WTC11 (cell line): ENCODE data around the gene CLPTM1. TPM values are rescaled to one million over a fixed set of nuclear protein-coding genes. Genes with fewer than 3 reads are reported as not detected.

Experiments
- ARID4B ChIP-seq: sonication (generic); formaldehyde crosslinking; IDR thresholded peaks from 2 replicates; pipeline ENCODE4 v1.8.0; 2023; ENCODE audit warnings: missing genetic modification reagents, mild to moderate bottlenecking, borderline replicate concordance
- ATF1 ChIP-seq: sonication (generic); formaldehyde crosslinking; IDR thresholded peaks from 2 replicates; pipeline ENCODE4 v1.8.1; 2023; ENCODE audit warnings: mild to moderate bottlenecking, moderate library complexity, missing genetic modification reagents
- ATF2 ChIP-seq: sonication (generic); formaldehyde crosslinking; IDR thresholded peaks from 2 replicates; pipeline ENCODE4 v1.8.1; 2022; ENCODE audit warnings: low read depth, missing genetic modification reagents, borderline replicate concordance
- CBFB ChIP-seq: sonication (generic); formaldehyde crosslinking; IDR thresholded peaks from 2 replicates; pipeline ENCODE4 v1.8.1; 2022; ENCODE audit warnings: mild to moderate bottlenecking, low read depth, missing genetic modification reagents
- CREM ChIP-seq: sonication (generic); formaldehyde crosslinking; IDR thresholded peaks from 2 replicates; pipeline ENCODE4 v1.8.1; 2022; ENCODE audit warnings: mild to moderate bottlenecking, missing genetic modification reagents, moderate library complexity
- E2F5 ChIP-seq: sonication (generic); formaldehyde crosslinking; IDR thresholded peaks from 2 replicates; pipeline ENCODE4 v1.8.1; 2022; ENCODE audit warnings: mild to moderate bottlenecking, moderate library complexity, missing genetic modification reagents
- ETV6 ChIP-seq: sonication (generic); formaldehyde crosslinking; IDR thresholded peaks from 2 replicates; pipeline ENCODE4 v1.8.1; 2022; ENCODE audit warnings: mild to moderate bottlenecking, missing genetic modification reagents
- JAZF1 ChIP-seq: fragments of 250-450 bp; sonication (Bioruptor Pico); IDR thresholded peaks from 2 replicates; pipeline ENCODE4 v1.9.0; 2021; ENCODE audit warnings: moderate library complexity, mild to moderate bottlenecking, inconsistent platforms
- JUN ChIP-seq: sonication (generic); formaldehyde crosslinking; IDR thresholded peaks from 2 replicates; pipeline ENCODE4 v1.8.0; 2023; ENCODE audit warnings: mild to moderate bottlenecking, missing genetic modification reagents
- MYBL2 ChIP-seq: sonication (generic); formaldehyde crosslinking; IDR thresholded peaks from 2 replicates; pipeline ENCODE4 v1.8.1; 2023; ENCODE audit warnings: mild to moderate bottlenecking, moderate library complexity, missing genetic modification reagents
- NFATC4 ChIP-seq: fragments of 250-450 bp; sonication (Bioruptor Pico); IDR thresholded peaks from 2 replicates; pipeline ENCODE4 v1.9.0; 2021; ENCODE audit warnings: mild to moderate bottlenecking
- SP1 ChIP-seq: sonication (generic); formaldehyde crosslinking; conservative IDR thresholded peaks from 2 replicates; pipeline ENCODE4 v1.8.1; 2022; ENCODE audit warnings: missing genetic modification reagents
- TEAD1 ChIP-seq: sonication (generic); formaldehyde crosslinking; IDR thresholded peaks from 2 replicates; pipeline ENCODE4 v1.8.0; 2022; ENCODE audit warnings: mild to moderate bottlenecking, missing genetic modification reagents
- TP53 ChIP-seq: sonication (generic); formaldehyde crosslinking; IDR thresholded peaks from 2 replicates; pipeline ENCODE4 v1.8.1; 2023; ENCODE audit warnings: mild to moderate bottlenecking, missing genetic modification reagents
- ZBTB21 ChIP-seq: sonication (generic); formaldehyde crosslinking; IDR thresholded peaks from 2 replicates; pipeline ENCODE4 v1.8.1; 2023; ENCODE audit warnings: mild to moderate bottlenecking, missing genetic modification reagents, borderline replicate concordance
- ZNF232 ChIP-seq: sonication (generic); formaldehyde crosslinking; IDR thresholded peaks from 2 replicates; pipeline ENCODE4 v1.8.0; 2022; ENCODE audit warnings: mild to moderate bottlenecking, missing genetic modification reagents
- ZNF317 ChIP-seq: sonication (generic); formaldehyde crosslinking; IDR thresholded peaks from 2 replicates; pipeline ENCODE4 v1.8.1; 2023; ENCODE audit warnings: low read depth, mild to moderate bottlenecking, moderate library complexity, missing genetic modification reagents, borderline replicate concordance
- ZNF396 ChIP-seq: fragments of 250-450 bp; sonication (Bioruptor Pico); IDR thresholded peaks from 2 replicates; pipeline ENCODE4 v1.8.0; 2021; ENCODE audit warnings: mild to moderate bottlenecking, moderate library complexity, borderline replicate concordance
- ZNF416 ChIP-seq: fragments of 250-450 bp; sonication (Bioruptor Pico); IDR thresholded peaks from 2 replicates; pipeline ENCODE4 v1.9.0; 2021; ENCODE audit warnings: mild to moderate bottlenecking, inconsistent platforms
- ZNF512 ChIP-seq: sonication (generic); formaldehyde crosslinking; IDR thresholded peaks from 2 replicates; pipeline ENCODE4 v1.8.1; 2022; ENCODE audit warnings: missing genetic modification reagents, borderline replicate concordance
- ZNF532 ChIP-seq: fragments of 250-450 bp; sonication (Bioruptor Pico); IDR thresholded peaks from 2 replicates; pipeline ENCODE4 v1.9.0; 2021; ENCODE audit warnings: mild to moderate bottlenecking, borderline replicate concordance
- total RNA-seq: library from RNA; stranded (reverse); gene quantifications from 3 replicates; pipeline ENCODE4 v1.2.3, GENCODE V29; 2021
- TF ChIP-seq, protein P1 (sequence below): sonication (generic); formaldehyde crosslinking; IDR thresholded peaks from 2 replicates; pipeline ENCODE4 v1.8.0; 2022; ENCODE audit warnings: mild to moderate bottlenecking, missing genetic modification reagents

Gene CLPTM1
- total RNA-seq, 1 experiment from 2014 or later, result 85.6 TPM

- TF ChIP-seq ZNF317 (CRISPR knock-in tag), result 0 out of 2 replicates have a peak, but pooled peaks have one; percentile 17
- no peak for TF ChIP-seq TP53 (CRISPR knock-in tag)
- no peak for TF ChIP-seq ZNF416 (CRISPR knock-in tag)
- no peak for TF ChIP-seq ZNF396
- TF ChIP-seq, protein P1, sequence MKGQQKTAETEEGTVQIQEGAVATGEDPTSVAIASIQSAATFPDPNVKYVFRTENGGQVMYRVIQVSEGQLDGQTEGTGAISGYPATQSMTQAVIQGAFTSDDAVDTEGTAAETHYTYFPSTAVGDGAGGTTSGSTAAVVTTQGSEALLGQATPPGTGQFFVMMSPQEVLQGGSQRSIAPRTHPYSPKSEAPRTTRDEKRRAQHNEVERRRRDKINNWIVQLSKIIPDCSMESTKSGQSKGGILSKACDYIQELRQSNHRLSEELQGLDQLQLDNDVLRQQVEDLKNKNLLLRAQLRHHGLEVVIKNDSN, result peak; percentile 85
- TF ChIP-seq ZBTB21 (CRISPR knock-in tag), result 0 out of 2 replicates have a peak, but pooled peaks have one; percentile 35
- TF ChIP-seq ZNF232 (CRISPR knock-in tag), result no peak
- 0 out of 2 replicates have a peak, but pooled peaks have one; percentile 24 for TF ChIP-seq E2F5
- TF ChIP-seq CBFB (CRISPR knock-in tag), result no peak
- no peak for TF ChIP-seq JAZF1 (CRISPR knock-in tag)
- TF ChIP-seq ATF1, result no peak
- peak; percentile 64 for TF ChIP-seq ETV6
- 0 out of 2 replicates have a peak, but pooled peaks have one; percentile 15 for TF ChIP-seq ARID4B (CRISPR knock-in tag)
- TF ChIP-seq ZNF512 (CRISPR knock-in tag), result no peak
- TF ChIP-seq SP1, result peak; percentile 79
- TF ChIP-seq CREM (CRISPR knock-in tag), result 0 out of 2 replicates have a peak, but pooled peaks have one; percentile 33
- TF ChIP-seq NFATC4 (CRISPR knock-in tag), result 0 out of 2 replicates have a peak, but pooled peaks have one; percentile 11
- TF ChIP-seq TEAD1, result peak; percentile 72; the same call in 1 of the 2 replicates
- TF ChIP-seq MYBL2, result no peak
- TF ChIP-seq JUN (CRISPR knock-in tag), result 0 out of 2 replicates have a peak, but pooled peaks have one; percentile 25
- TF ChIP-seq ATF2, result no peak
- TF ChIP-seq ZNF532 (CRISPR knock-in tag), result peak; percentile 68; the same call in 1 of the 2 replicates
Measured at GRCh38 chr19:44905437-44906160, 49.6 kb upstream of the CLPTM1 start, which contains the start of gene APOE (continued).
